Measurements from ENCODE around the gene DGKB. TPM values are rescaled to one million over a fixed set of nuclear protein-coding genes. Genes with fewer than 3 reads are reported as not detected.

Gene DGKB
- total and polyA plus RNA-seq, 2 of the 8 experiments (the other 6 are each of a cell fraction or from before 2014, with no cell fraction given): 1.9 to 2.6 TPM

GRCh38 chr7:14322724-14323123 lies 579.8 kb downstream of the DGKB start:
- no peaks in the 10 kb centered on the region for H3K27me3 ChIP-seq (replicated peaks in 1 of 4; ENCODE audit: control insufficient read depth in 3 of 4, extremely low read depth in 1 of 4, insufficient read depth in 3 of 4, low read length in 3 of 4)
- H4K5ac ChIP-seq (ENCODE audit: insufficient read length, low read depth, low read length): no peak overlapping the region
- no peak for FAIRE-seq
- WGBS, 2 experiments (ENCODE audit: extremely low coverage in 1 of 2, insufficient coverage in 1 of 2, insufficient read length in 1 of 2, insufficient replicate concordance in 2 of 2, low coverage in 1 of 2, low lambda C conversion rate in 2 of 2, missing lambda C conversion rate in 1 of 2): 87% methylated on average over 2 of the region's 2 CpGs; no CpG with 5 or more reads in 1 of the 2 experiments
- no peak overlapping the region for H3K27ac ChIP-seq (ENCODE audit: low read depth, low read length)
- no peak overlapping the region for H3K4me3 ChIP-seq (ENCODE audit: extremely low read depth in 1 of 4, insufficient read depth in 2 of 4, low read depth in 3 of 4, low read length in 4 of 4)
- no peaks in the 10 kb centered on the region for H4K20me1 ChIP-seq (replicated peaks in 1 of 2; ENCODE audit: control insufficient read depth in 1 of 2, insufficient read depth in 2 of 2, low read length in 2 of 2)
- H2BK12ac ChIP-seq (ENCODE audit: low read depth, low read length): no peak overlapping the region
- no peak for DNase-seq (ENCODE audit: low read depth in 1 of 2, low spot score in 2 of 2)
- no peak overlapping the region for H2BK15ac ChIP-seq (ENCODE audit: low read length)
- no peaks in the 10 kb centered on the region for H3K4me1 ChIP-seq (replicated peaks in 1 of 4; ENCODE audit: control insufficient read depth in 3 of 4, insufficient read depth in 4 of 4, low read length in 3 of 4)
- no peaks in the 10 kb centered on the region for H3K9me3 ChIP-seq (ENCODE audit: insufficient read depth in 2 of 2, low read depth in 1 of 2, low read length in 1 of 2)
- H2BK20ac ChIP-seq (ENCODE audit: low read length): no peak overlapping the region
- H3K36me3 ChIP-seq (ENCODE audit: control insufficient read depth in 2 of 4, insufficient read depth in 4 of 4, low read length in 3 of 4): no peaks in the 10 kb centered on the region
- ChIA-PET CTCF (ENCODE audit: partially characterized antibody) (interaction anchor here (0.9 kb wide), 1 partner anchor 15 kb away, joined by 3 read pairs; no protein-coding TSS in a partner anchor), POLR2A (ENCODE audit: partially characterized antibody) (no interaction called here)
- H3K4ac ChIP-seq (replicated peaks; ENCODE audit: insufficient read length, low read depth, low read length): no peak overlapping the region
- H3K23me2 ChIP-seq (ENCODE audit: low read depth, low read length): no peaks in the 10 kb centered on the region
- H4K8ac ChIP-seq (ENCODE audit: extremely low read depth, insufficient read depth, low read length): no peak overlapping the region
- TF ChIP-seq POLR2A (IDR thresholded peaks at IDR 0.05; ENCODE audit: control extremely low read depth in 1 of 2, low read depth in 2 of 2, low read length in 2 of 2): no peak
- TF ChIP-seq RFX5 (IDR thresholded peaks at IDR 0.05; ENCODE audit: borderline replicate concordance, low read depth, low read length): no peak
- TF ChIP-seq PHF8 (conservative IDR thresholded peaks at IDR 0.05; ENCODE audit: low read depth, low read length): no peak
- no peak for TF ChIP-seq BCL11A (IDR thresholded peaks at IDR 0.05; ENCODE audit: low read depth in 2 of 2, low read length in 2 of 2)
- no peak for TF ChIP-seq MAX (IDR thresholded peaks at IDR 0.05)
- no peak for TF ChIP-seq POLR2AphosphoS5 (IDR thresholded peaks at IDR 0.05; ENCODE audit: low read depth, low read length)
- no peak for TF ChIP-seq SRF (IDR thresholded peaks at IDR 0.05; ENCODE audit: low read depth, low read length)
- TF ChIP-seq ZNF274 (IDR thresholded peaks at IDR 0.05; ENCODE audit: borderline replicate concordance, extremely low read depth, low read length): no peak
- TF ChIP-seq KDM5A (IDR thresholded peaks at IDR 0.05; ENCODE audit: low read length): no peak
- no peak for TF ChIP-seq JUND (IDR thresholded peaks at IDR 0.05; ENCODE audit: low read length)
- no peak for TF ChIP-seq ASH2L (IDR thresholded peaks at IDR 0.05; ENCODE audit: low read length)
- no peak for TF ChIP-seq RNF2 (IDR thresholded peaks at IDR 0.05; ENCODE audit: borderline replicate concordance, low read depth, low read length, missing control alignments, poor library complexity, severe bottlenecking)
- TF ChIP-seq EP300 (IDR thresholded peaks at IDR 0.05; ENCODE audit: borderline replicate concordance in 1 of 2, low read depth in 2 of 2, low read length in 2 of 2): no peak
- no peak for TF ChIP-seq RBBP5 (IDR thresholded peaks at IDR 0.05; ENCODE audit: borderline replicate concordance, low read depth, low read length)
- no peak for TF ChIP-seq JUN (IDR thresholded peaks at IDR 0.05; ENCODE audit: low read depth, low read length)
- no peak overlapping the region for H3K23ac ChIP-seq (ENCODE audit: insufficient read length)
- no peak overlapping the region for H3K9ac ChIP-seq (replicated peaks in 1 of 4; ENCODE audit: extremely low read depth in 1 of 4, low read depth in 3 of 4, low read length in 3 of 4)
- H2BK5ac ChIP-seq (ENCODE audit: low read depth, low read length): no peak overlapping the region
- H3K14ac ChIP-seq (ENCODE audit: insufficient read length): no peak overlapping the region
- no peaks in the 10 kb centered on the region for H3K79me2 ChIP-seq (ENCODE audit: control insufficient read depth in 1 of 2, insufficient read depth in 2 of 2, low read length in 2 of 2)
- no peak overlapping the region for H2AFZ ChIP-seq (ENCODE audit: low read length)
- H2AK5ac ChIP-seq (ENCODE audit: low read depth, low read length): no peak overlapping the region
- no peaks in the 10 kb centered on the region for H3K79me1 ChIP-seq (ENCODE audit: low read depth, low read length)
- H4K91ac ChIP-seq (replicated peaks; ENCODE audit: insufficient read length, low read length): no peak overlapping the region
- no peak overlapping the region for H2BK120ac ChIP-seq (replicated peaks; ENCODE audit: low read depth, low read length)
- H3K4me2 ChIP-seq (ENCODE audit: insufficient read depth in 1 of 2, low read depth in 2 of 2, low read length in 2 of 2): no peak overlapping the region
- H3K18ac ChIP-seq (ENCODE audit: extremely low read depth, low read length): no peak overlapping the region
- H3K56ac ChIP-seq (replicated peaks; ENCODE audit: insufficient read length, low read depth, low read length): no peak overlapping the region

Measured in H1 (cell line).